HFFc6 (cell line): ENCODE measurements around the gene RHO. TPM values are rescaled to one million over a fixed set of nuclear protein-coding genes. Genes with fewer than 3 reads are reported as not detected.

Experiments used
- DNase-seq: peaks from one replicate; pipeline ENCODE4 v3.0.0-alpha.2; 2018
- H3K27ac Mint-ChIP-seq: 2 replicates; pipeline ENCODE4 v1.8.0; 2020; ENCODE audit warnings: mild to moderate bottlenecking, mixed read lengths
- H3K27me3 Mint-ChIP-seq: 2 replicates; pipeline ENCODE4 v1.8.0; 2021; ENCODE audit warnings: mild to moderate bottlenecking, moderate library complexity, mixed read lengths; ENCODE audit not compliant: insufficient read depth
- H3K36me3 Mint-ChIP-seq: 2 replicates; pipeline ENCODE4 v1.8.0; 2021; ENCODE audit warnings: low read depth, mixed read lengths
- H3K4me1 Mint-ChIP-seq: 2 replicates; pipeline ENCODE4 v1.8.0; 2020; ENCODE audit warnings: low read depth, mixed read lengths
- H3K4me3 Mint-ChIP-seq: 2 replicates; pipeline ENCODE4 v1.8.0; 2020; ENCODE audit warnings: mild to moderate bottlenecking, moderate library complexity, mixed read lengths
- H3K9me3 Mint-ChIP-seq: 2 replicates; pipeline ENCODE4 v1.8.0; 2020; ENCODE audit warnings: mild to moderate bottlenecking, mixed read lengths
- total RNA-seq, 6 experiments: library from RNA; stranded (reverse); fragmentation: NEBNext Ultra II Directional; extraction: Animal tissue kit (Norgen Biotek cat#: 25700); gene quantifications; 2 replicates in 1 of 6; 3 replicates in 5 of 6; pipeline ENCODE4 v1.2.3, GENCODE V29; 2021
- TF ChIP-seq, protein P1 (sequence below): fragments of 200-600 bp; sonication (generic); IDR thresholded peaks from 2 replicates; pipeline ENCODE4 v1.5.0; 2021; ENCODE audit warnings: antibody characterized with exemption, mild to moderate bottlenecking

Gene RHO
- total RNA-seq, 6 experiments from 2014 or later, result not detected

DNA sequence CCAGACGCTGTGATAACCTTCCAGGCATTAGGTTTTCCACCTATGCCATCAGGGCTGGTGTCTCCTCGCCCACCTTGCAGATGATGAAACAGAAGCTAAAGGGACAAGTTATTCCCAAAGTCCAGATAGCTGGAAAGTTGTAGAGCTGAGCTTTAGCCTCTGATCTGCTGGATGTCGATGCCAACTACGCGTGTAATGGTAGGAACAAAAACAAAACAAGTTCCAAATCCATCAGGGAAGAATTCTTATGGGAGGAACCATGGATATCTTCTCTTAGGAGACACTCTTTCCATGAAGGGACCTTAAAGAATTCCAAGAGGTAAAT lies 28.1 kb upstream of the RHO start:
- peaks cover 43% of the 10 kb centered on the region for H3K4me1 Mint-ChIP-seq
- no peak overlapping the region for H3K27ac Mint-ChIP-seq
- no peak for DNase-seq
- H3K4me3 Mint-ChIP-seq, result no peak overlapping the region
- TF ChIP-seq, protein P1, sequence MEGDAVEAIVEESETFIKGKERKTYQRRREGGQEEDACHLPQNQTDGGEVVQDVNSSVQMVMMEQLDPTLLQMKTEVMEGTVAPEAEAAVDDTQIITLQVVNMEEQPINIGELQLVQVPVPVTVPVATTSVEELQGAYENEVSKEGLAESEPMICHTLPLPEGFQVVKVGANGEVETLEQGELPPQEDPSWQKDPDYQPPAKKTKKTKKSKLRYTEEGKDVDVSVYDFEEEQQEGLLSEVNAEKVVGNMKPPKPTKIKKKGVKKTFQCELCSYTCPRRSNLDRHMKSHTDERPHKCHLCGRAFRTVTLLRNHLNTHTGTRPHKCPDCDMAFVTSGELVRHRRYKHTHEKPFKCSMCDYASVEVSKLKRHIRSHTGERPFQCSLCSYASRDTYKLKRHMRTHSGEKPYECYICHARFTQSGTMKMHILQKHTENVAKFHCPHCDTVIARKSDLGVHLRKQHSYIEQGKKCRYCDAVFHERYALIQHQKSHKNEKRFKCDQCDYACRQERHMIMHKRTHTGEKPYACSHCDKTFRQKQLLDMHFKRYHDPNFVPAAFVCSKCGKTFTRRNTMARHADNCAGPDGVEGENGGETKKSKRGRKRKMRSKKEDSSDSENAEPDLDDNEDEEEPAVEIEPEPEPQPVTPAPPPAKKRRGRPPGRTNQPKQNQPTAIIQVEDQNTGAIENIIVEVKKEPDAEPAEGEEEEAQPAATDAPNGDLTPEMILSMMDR, result no peak
- peaks cover 14% of the 10 kb centered on the region; the same call in 1 of the 2 replicates for H3K36me3 Mint-ChIP-seq
- no peaks in the 10 kb centered on the region for H3K9me3 Mint-ChIP-seq
- no peaks in the 10 kb centered on the region for H3K27me3 Mint-ChIP-seq

DNA sequence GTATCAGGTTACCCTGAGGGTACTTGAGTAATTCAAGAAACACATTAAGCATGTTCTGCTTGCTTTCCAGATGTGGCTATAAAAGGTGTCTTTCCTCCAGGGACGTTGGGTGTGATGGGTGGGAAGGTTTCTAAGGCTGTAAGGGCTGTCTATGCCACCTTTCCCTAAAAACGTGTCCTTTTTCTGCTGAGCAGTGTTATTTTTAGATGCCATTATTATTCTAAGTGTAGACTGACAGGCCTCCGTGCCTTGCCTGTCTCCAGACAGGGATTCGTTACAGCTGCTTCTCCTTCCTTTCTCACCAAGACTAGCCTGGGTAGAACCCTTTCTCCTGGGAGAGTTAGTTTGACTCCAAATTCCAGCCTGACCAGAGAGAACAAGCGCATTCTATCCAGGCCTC lies 26.8 kb upstream of the RHO start:
- no peaks in the 10 kb centered on the region for H3K9me3 Mint-ChIP-seq
- peaks cover 11% of the 10 kb centered on the region; the same call in 1 of the 2 replicates for H3K36me3 Mint-ChIP-seq
- no peak for DNase-seq
- no peak overlapping the region for H3K4me3 Mint-ChIP-seq
- H3K27me3 Mint-ChIP-seq, result no peaks in the 10 kb centered on the region
- TF ChIP-seq, protein P1, result no peak
- no peak overlapping the region for H3K27ac Mint-ChIP-seq
- H3K4me1 Mint-ChIP-seq, result peaks cover 33% of the 10 kb centered on the region

DNA sequence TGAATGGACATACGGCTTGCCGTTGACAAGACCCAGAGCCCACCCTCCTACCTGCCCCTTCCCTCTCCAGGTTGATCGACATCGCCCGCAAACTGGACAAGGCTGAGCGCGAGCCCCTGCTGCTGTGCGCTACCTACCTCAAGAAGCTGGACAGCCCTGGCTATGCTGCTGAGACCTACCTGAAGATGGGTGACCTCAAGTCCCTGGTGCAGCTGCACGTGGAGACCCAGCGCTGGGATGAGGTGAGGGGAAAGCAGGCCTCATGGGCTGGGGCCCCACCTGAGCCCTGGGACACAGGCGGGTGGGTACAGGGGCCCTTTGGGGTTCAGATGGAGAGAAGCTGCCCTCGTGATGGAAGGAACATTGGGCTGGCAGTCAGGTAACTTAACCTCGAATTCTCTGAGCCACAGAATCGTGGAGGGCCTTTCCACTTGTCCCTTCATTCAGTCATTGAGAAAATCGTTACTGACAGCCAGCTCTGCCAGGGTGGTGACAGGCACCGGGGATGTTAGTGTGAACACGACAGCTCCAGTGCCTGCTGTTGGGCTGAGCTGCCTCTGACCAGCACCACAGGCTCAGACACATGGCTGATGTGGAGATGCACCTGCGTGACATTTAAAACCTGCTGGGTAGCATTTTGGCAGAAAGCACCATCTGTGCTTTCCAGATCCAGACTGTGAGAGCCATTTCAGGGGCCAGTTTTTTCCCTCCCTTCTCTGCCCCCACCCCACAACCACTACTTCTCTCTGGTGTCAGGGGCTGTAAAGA lies 25.6 kb upstream of the RHO start:
- H3K27me3 Mint-ChIP-seq, result no peaks in the 10 kb centered on the region
- H3K4me1 Mint-ChIP-seq, result peaks cover 24% of the 10 kb centered on the region
- TF ChIP-seq, protein P1, result no peak
- H3K4me3 Mint-ChIP-seq, result no peak overlapping the region
- H3K9me3 Mint-ChIP-seq, result no peaks in the 10 kb centered on the region
- no peak overlapping the region for H3K27ac Mint-ChIP-seq
- H3K36me3 Mint-ChIP-seq, result peaks cover 9% of the 10 kb centered on the region; the same call in 1 of the 2 replicates
- DNase-seq, result no peak

DNA sequence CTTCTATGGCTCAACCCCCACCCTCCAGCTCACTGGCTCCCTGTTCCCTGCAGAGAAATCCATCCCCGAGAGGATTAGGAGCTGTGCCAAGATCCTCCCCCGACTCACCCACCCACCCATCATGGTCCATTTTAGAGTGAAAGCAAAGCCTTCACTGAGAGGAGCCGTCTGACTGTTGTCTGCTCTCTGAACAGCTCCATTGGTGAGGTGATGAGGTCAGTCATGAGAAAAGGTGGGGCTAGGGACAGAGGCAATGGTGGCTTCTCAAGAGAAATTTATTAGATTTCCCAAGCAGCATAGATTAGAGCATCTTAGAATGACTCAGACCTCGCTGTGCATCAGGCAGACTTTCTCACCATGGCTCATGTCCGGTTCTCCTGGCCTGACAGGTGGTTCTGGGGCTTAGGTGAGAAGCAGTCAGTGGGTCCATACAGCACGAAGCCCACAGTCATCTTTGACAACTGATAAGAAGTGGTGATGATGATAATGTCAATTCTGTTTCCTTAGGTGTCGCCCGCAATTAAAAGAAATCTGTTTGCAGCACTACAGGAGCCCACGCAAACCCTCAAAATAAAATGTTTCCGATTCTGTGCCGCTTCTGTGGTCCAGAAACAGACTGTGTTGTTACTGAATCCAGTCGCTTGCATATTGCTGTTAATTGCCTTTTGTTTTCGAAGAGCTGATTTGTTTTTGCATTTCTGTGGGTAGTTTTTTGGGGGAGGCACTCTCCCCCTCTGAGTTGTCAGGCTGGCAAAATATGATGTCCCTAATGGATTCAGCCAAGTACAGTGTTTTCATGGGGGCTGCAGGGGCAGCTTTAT lies 24.8 kb upstream of the RHO start:
- TF ChIP-seq, protein P1, result no peak
- peak; percentile 49 for DNase-seq
- Mint-ChIP-seq H3K27me3 (no peaks in the 10 kb centered on the region; the same call in 1 of the 2 replicates), H3K36me3 (peaks cover 16% of the 10 kb centered on the region), H3K4me3 (no peak overlapping the region), H3K4me1 (peaks cover 21% of the 10 kb centered on the region), H3K27ac (no peak overlapping the region), H3K9me3 (no peaks in the 10 kb centered on the region)

DNA sequence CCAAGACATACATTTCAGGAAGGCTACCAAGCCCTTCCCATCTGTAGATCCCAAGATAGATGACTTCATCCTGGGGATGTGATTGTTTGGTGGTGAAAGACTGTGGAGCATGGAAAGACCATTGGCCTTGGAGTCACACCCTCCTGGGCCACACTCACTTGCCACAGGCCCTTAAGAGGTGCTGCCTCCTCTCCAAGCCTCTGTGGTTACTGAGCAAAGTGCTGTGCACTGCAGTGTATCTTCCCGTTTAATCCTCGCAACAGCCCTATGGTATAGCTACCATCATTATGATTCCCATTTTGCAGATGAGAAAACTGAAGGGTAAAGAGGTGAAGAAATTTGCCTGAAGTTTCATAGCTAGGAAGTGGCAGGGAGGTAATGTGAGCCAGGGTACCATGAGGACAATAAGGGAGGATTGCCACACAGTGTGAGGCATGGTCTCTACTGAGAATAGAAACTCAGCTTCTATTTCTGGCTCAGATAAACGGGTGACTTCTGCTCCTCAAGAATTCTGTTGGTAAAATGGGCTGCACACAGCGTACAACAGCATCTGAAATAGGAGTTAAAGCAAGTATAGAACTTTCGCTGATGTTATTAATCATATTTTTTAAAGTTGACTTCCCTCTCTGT lies 23.9 kb upstream of the RHO start:
- peaks cover 17% of the 10 kb centered on the region for H3K36me3 Mint-ChIP-seq
- no peak for DNase-seq
- H3K9me3 Mint-ChIP-seq, result no peaks in the 10 kb centered on the region
- TF ChIP-seq, protein P1, result no peak
- H3K4me3 Mint-ChIP-seq, result no peak overlapping the region
- no peak overlapping the region for H3K27ac Mint-ChIP-seq
- no peaks in the 10 kb centered on the region; the same call in none of the 2 replicates for H3K27me3 Mint-ChIP-seq
- H3K4me1 Mint-ChIP-seq, result peaks cover 12% of the 10 kb centered on the region
